Measurements from ENCODE around the gene INTS2. TPM values are rescaled to one million over a fixed set of nuclear protein-coding genes. Genes with fewer than 3 reads are reported as not detected.

The INTS2 gene
- total RNA-seq, 1 donor from 2014 or later: 11.2 TPM

DNA sequence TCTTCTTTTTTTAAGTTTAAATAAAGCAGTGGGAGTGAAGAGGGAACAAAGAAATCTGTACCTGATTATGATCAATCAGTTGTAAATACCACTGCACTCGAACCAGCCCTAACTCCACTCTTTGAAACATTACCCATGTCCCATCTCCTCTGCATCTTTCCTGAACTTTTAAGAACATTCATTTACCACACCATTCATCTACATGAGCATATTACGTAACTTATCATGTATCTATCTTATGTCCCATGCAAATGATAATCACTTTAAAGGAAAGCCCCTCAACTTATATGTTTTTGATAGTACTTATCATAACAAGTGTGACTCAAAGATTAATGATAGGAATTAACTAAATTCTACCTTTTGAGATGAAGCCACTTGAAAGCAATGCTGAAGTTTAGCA, 53.7 kb downstream of the INTS2 start:
- no peaks in the 10 kb centered on the region for H3K9me3 Mint-ChIP-seq (ENCODE audit: unreplicated experiment)
- H3K4me1 Mint-ChIP-seq (ENCODE audit: unreplicated experiment): no peaks in the 10 kb centered on the region
- H3K27me3 Mint-ChIP-seq (ENCODE audit: unreplicated experiment): no peaks in the 10 kb centered on the region
- no peak for TF ChIP-seq CTCF (IDR thresholded peaks at IDR 0.05)
- H3K36me3 Mint-ChIP-seq (ENCODE audit: unreplicated experiment): peaks cover 34% of the 10 kb centered on the region
- no peak for DNase-seq (ENCODE audit: extremely low spot score, unreplicated experiment)
- no peak overlapping the region for H3K4me3 Mint-ChIP-seq (ENCODE audit: unreplicated experiment)
- H3K27ac Mint-ChIP-seq (ENCODE audit: unreplicated experiment): no peak overlapping the region

GRCh38 chr17:61872099-61872498, 55.7 kb downstream of the INTS2 start:
- Mint-ChIP-seq H3K27ac (ENCODE audit: unreplicated experiment) (no peak overlapping the region), H3K36me3 (ENCODE audit: unreplicated experiment) (peaks cover 28% of the 10 kb centered on the region), H3K4me1 (ENCODE audit: unreplicated experiment) (no peaks in the 10 kb centered on the region), H3K27me3 (ENCODE audit: unreplicated experiment) (no peaks in the 10 kb centered on the region), H3K4me3 (ENCODE audit: unreplicated experiment) (no peak overlapping the region), H3K9me3 (ENCODE audit: unreplicated experiment) (no peaks in the 10 kb centered on the region)
- DNase-seq (ENCODE audit: extremely low spot score, unreplicated experiment): no peak
- no peak for TF ChIP-seq CTCF (IDR thresholded peaks at IDR 0.05)

DNA sequence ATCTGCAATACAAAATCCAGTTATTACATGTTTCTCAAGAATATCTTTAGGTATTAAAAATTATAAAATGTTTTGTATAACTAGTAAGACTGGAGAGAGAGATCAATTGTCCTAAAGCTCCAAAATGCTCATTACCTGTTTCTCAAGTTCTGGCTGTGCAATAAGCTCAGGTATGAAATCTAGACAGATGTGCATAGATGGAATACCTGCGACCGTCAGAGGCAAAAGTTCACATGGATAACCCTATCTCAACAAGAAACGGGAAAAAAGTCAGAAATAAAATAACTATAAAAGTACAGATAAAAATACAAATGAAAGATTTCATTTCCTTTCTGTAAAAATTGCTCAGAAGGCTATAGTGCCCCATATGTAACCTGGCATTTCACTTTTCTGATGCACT, 58.6 kb downstream of the INTS2 start:
- Mint-ChIP-seq H3K4me3 (ENCODE audit: unreplicated experiment) (no peak overlapping the region), H3K4me1 (ENCODE audit: unreplicated experiment) (peaks cover 4% of the 10 kb centered on the region), H3K27me3 (ENCODE audit: unreplicated experiment) (no peaks in the 10 kb centered on the region), H3K9me3 (ENCODE audit: unreplicated experiment) (no peaks in the 10 kb centered on the region), H3K27ac (ENCODE audit: unreplicated experiment) (no peak overlapping the region), H3K36me3 (ENCODE audit: unreplicated experiment) (peaks cover 22% of the 10 kb centered on the region)
- no peak for DNase-seq (ENCODE audit: extremely low spot score, unreplicated experiment)
- no peak for TF ChIP-seq CTCF (IDR thresholded peaks at IDR 0.05)

DNA sequence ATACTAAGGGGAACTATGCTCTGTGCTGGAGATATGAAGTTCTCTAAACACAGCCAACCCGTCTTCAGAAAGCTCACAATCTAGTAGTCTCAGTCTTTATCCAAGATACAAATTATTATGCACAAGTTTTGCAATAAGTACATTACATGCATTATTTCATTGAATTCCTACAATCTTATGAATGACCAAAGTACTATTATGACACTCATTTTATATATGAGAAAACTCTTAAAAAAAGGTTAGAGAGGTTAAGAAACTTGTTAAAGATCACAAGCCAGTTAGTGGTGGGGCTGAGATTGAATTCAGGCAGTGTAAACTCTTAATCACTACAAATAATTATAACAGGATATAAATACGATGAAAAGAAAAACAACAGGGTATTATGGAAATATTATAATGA, 59.7 kb downstream of the INTS2 start:
- peaks cover 11% of the 10 kb centered on the region for H3K4me1 Mint-ChIP-seq (ENCODE audit: unreplicated experiment)
- H3K27ac Mint-ChIP-seq (ENCODE audit: unreplicated experiment): no peak overlapping the region
- H3K4me3 Mint-ChIP-seq (ENCODE audit: unreplicated experiment): no peak overlapping the region
- no peaks in the 10 kb centered on the region for H3K9me3 Mint-ChIP-seq (ENCODE audit: unreplicated experiment)
- no peak for TF ChIP-seq CTCF (IDR thresholded peaks at IDR 0.05)
- no peaks in the 10 kb centered on the region for H3K27me3 Mint-ChIP-seq (ENCODE audit: unreplicated experiment)
- peaks cover 17% of the 10 kb centered on the region for H3K36me3 Mint-ChIP-seq (ENCODE audit: unreplicated experiment)
- no peak for DNase-seq (ENCODE audit: extremely low spot score, unreplicated experiment)

DNA sequence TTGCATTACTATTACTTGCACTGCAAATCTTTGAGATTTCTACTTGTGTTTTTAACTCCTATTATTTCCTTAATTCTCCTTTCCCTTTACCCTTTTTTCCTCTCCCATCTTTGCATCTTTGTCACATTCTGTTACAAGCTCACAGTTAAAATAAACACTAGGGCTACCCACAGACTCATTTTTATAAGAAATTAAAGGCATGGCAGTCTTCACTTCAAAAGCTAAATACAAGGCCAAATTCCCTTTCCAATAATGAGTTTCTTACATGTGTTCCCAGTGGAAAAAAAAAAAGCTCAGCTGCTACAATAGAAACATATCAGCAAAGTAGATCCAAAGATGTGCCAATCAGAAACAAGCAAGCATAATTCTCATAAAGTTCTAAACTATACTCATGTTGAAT, 60.7 kb downstream of the INTS2 start:
- Mint-ChIP-seq H3K27ac (ENCODE audit: unreplicated experiment) (no peak overlapping the region), H3K9me3 (ENCODE audit: unreplicated experiment) (no peaks in the 10 kb centered on the region), H3K4me1 (ENCODE audit: unreplicated experiment) (peaks cover 18% of the 10 kb centered on the region), H3K27me3 (ENCODE audit: unreplicated experiment) (no peaks in the 10 kb centered on the region), H3K4me3 (ENCODE audit: unreplicated experiment) (no peak overlapping the region), H3K36me3 (ENCODE audit: unreplicated experiment) (peaks cover 17% of the 10 kb centered on the region)
- DNase-seq (ENCODE audit: extremely low spot score, unreplicated experiment): no peak
- TF ChIP-seq CTCF (IDR thresholded peaks at IDR 0.05): no peak
